Right lobe of liver (tissue), 4 donors: Measurements from ENCODE around the gene MAPK1.

Experiments used
- CTCF ChIP-seq, 4 donors: fragments of 200-600 bp in 3 of 4; fragments of 450-650 bp in 1 of 4; IDR thresholded peaks; one replicate each; pipeline versions ENCODE4 v1.5.1 to v1.8.0; 2016 to 2022; ENCODE audit warnings: antibody characterized with exemption in 4 of 4, mild to moderate bottlenecking in 2 of 4
- POLR2A ChIP-seq: fragments of 450-650 bp; IDR thresholded peaks from one replicate; pipeline ENCODE4 v1.6.1; 2017; ENCODE audit warnings: antibody characterized with exemption, mild to moderate bottlenecking
- donor health status: DM: no; HTN: no; CAD: no.
- donor health status: DM: no; HTN: no; CAD: no.
- donor health status: DM: no; HTN: yes; CAD: no.

DNA sequence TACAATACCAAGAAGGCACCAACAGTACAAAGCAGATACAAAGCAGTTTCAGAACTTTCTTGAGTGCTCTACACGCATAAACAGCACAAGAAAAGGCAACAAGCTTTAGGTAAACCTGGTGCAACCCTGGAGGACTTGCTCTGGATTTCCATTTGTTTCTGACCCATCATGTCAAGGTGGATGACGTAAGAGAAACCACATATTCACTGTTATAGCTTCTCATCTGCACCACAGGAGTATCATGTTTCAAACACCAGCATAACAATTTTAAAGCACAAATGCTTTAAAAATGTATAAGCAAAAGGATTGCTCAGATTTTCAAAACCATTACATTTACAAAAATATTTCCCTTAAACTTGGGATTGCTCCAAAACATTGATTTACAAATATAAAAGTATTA is 106.8 kb downstream of the MAPK1 start:
- no peak for TF ChIP-seq CTCF (IDR thresholded peaks at IDR 0.05)
- TF ChIP-seq POLR2A, result no peak
